Hematopoietic multipotent progenitor cell (in vitro differentiated cells): ENCODE data around the gene ANKHD1. TPM values are rescaled to one million over a fixed set of nuclear protein-coding genes. Genes with fewer than 3 reads are reported as not detected.
A peak's percentile ranks its signal among the peaks of the same experiment; 100 is the strongest.

Experiments used
- DNase-seq, 3 donors: peaks; one replicate each; pipeline ENCODE4 v3.0.0-alpha.2; 2011 to 2015; ENCODE audit warnings: low read depth in 2 of 3, low spot score in 2 of 3
- total RNA-seq: library from RNA; depleted of rRNA; stranded (reverse); fragments of >200 nt; gene quantifications from one replicate; pipeline ENCODE4 v1.2.3, GENCODE V29; 2012

The ANKHD1 gene
- total RNA-seq, 1 donor, result 97.5 TPM

DNA sequence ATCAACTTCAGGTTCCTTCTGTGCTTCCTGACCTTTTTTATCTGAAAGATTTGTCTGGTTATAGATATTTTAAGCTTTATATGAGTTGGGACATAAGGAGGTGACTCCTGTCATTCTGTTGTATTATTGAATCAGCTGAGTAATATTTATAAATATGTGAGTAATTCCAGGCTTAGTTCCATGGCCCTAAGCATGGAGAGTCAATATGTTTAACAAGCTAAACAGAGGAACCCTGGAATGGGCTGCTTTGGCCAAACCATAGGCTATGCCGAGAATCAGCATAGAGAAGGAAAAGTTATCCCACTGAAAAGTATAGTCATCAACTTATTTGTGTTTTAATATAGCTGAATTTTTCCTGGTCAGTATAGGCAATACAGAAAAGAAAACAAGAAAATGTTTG, 138.6 kb downstream of the ANKHD1 start:
- DNase-seq, result no peak

DNA sequence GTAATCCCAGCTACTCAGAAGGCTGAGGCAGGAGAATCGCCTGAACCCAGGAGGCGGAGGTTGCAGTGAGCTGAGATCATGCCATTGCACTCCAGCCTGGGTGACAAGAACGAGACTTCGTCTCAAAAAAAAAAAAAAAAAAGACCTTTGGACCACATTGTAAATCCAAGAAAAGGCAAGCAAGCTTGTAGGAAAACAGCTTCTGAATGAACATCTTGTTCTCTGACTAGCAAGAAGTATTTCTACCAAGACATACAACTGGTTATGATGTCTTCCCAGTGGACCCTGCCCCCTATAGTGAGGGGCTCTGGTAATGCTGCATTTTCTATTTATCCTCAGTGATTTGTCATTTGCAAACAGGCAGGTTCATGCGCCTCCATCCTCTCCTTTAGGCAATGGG, 141.3 kb downstream of the ANKHD1 start:
- no peak for DNase-seq

DNA sequence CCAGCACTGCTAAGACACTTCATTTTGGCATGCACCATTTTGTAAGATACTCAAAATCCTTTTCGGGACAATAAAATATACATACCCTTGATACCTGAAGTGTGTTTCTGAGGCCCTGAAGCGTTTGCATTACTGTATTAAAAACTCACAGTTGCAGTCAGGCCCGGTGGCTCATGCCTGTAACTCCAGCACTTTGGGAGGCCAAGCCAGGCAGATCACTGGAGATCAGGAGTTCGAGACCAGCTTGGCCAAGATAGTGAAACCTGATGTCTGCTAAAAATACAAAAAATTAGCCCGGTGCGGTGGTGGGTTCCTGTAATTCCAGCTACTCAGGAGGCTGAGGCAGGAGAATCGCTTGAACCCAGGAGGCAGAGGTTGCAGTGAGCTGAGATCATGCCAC, 143.4 kb downstream of the ANKHD1 start:
- no peak for DNase-seq

DNA sequence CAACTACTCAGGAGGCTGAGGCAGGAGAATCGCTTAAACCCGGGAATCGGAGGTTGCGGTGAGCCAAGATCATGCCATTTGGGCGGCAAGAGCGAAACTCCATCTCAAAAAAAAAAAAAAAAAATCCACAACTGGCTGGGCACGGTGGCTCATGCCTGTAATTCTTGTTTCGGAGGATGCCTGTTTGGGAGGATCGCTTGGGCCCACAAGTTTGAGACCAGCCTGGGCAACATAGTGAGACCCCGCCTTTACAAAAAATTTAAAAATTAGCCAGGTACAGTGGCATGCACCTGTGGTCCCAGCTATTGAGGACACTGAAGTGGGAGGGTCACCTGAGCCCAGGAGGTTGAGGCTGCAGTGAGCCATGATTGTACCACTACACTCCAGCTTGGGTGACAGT, 144.0 kb downstream of the ANKHD1 start:
- no peak for DNase-seq

DNA sequence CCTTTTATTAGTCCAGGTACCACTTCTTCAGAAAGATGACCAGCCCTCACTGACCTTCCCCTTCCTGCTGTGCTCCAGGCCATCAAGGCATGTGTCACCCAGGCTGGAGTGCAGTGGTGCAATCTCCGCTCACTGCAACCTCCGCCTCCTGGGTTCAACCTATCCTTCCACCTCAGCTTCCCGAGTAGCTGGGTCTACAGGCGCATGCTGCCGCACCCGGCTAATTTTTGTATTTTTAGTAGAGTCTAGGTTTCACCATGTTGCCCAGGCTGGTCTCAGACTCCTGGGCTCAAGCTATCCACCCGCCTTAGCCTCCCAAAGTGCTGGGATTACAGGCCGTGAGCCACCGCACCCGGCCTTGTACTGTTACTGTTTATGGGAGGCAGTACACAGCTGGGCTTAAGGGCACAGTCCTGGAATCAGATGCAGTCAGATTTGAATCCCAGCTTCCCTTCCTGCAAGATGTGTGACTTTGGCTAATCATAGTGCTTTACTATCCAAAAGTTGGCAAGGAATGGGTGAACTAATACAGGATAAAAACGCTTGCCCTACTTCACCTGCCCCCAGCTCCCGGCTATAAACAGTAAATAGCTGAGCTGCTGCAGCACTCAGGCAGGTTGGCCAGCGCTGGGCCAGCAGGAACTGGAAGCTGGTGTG, 145.3 kb downstream of the ANKHD1 start:
- no peak for DNase-seq

DNA sequence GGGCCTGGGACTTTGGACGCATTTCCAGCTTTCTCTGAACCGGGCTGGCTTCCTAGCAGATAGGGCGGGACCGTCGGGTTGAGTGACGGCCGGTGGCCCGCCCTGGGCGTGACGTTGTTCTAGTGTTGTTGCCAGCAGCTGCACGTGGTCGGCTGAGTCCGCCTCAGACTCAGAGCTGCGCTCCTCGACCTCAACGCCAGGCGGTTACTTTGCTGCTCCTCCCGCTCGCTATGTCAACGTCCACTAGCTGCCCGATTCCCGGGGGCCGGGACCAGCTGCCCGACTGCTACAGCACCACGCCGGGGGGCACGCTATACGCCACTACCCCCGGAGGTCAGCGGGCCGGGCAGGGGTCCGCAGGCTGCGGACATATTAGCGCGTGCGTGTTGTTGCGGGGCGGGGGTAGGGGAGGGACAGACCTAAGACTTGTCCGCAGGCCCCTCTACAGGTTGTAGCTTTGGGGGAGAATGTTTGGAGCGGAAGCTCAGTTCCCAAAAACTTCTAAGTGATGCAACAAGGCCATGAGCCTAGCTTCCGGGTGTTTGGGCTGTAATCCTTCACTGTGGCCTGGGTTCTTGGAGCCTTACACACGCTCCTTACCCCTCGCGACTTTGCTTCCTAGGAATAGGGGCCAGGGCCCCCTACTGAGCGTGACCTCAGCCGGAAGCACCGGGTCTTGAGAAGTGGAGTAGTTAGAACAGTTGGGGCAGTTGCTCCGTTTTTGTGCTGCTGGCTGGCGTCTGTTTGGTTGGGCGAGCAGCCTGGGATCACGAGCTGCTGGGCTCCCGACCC, 146.1 kb downstream of the ANKHD1 start, which contains the start of gene EIF4EBP3:
EIF4EBP3 (plus strand) TSS at position 155 of the 792 bp plus-strand sequence; CDS start at position 231, 76 bp downstream.
- DNase-seq, result peak; percentile 74 to 93 (median 90)

DNA sequence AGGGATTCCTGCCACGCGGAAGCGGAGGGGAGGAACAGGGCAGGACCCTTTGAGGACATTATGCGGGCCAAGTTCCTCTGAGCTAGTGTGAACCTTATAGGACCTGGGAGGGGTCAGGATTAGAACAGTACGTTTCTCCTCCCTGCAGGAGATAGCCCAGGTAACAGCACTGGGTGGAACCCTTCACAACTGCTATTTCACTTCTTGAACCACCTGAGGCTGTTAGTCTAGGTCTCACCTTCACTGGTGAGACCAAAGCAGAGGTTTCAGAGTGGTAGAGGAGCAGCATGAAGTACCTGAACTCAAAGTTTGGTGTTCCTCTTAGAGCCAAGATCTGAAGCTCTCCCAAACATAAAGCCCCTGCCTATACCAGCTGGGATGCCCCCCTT, 146.7 kb downstream of the ANKHD1 start:
- peak in 1 of 3 donors; percentile 12 for DNase-seq

DNA sequence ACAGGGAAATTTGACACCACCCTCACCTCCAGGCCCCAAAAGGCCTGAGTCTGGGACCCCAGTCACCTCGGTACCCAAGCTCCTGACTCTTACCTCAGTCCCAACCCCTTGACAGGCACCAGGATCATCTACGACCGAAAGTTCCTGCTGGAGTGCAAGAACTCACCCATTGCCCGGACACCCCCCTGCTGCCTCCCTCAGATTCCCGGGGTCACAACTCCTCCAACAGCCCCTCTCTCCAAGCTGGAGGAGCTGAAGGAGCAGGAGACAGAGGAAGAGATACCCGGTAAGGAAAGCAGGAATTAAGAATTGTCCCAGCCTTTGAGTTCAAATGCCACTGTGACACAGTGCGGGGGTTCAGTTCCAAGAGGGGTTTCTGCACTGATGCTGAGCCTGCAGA, 147.2 kb downstream of the ANKHD1 start:
- DNase-seq, result no peak

DNA sequence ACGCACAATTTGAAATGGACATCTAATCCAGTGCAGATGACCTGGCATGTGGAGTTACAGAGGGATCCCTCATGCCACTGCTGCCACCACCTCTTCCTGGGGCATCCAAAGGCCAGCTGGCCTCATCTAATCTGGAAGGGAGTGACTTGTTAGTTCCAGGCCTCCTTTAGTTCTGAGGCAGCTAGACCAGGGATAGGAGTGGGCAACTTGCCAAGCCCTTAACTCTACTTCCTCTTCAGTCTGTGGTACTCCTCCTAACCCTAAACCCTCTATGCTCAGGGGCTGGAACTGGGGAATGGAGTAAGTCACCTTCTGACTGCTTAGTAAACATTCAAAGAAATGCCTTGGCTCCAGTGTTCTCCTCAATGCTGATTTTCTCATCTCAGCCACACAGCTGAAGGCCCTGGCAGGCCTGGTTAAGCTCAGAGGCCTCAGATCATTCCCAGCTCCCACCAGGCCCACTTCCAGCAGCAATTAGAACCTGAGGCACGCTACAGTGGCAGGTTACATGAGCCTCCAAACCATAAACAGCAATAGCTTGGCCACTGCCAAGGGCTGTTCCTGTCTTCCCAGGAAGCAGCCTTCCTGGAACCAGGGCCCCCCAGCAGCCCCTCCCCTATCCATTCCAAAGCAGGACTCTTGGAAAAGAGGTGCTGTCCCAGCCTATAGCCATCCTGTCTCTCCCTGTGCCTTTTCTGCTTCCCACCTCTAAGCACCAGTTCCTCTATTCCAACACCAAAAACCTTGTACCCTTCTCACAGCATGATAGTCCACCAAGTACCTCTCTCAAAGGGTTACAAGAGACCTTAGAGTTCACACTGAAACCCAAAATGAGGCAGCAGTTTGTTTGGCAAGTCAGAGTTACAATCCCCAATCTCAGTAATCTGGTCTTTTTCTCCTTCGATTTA, 147.9 kb downstream of the ANKHD1 start:
- DNase-seq, result peak in 2 of 3 donors; percentile 45 to 66

DNA sequence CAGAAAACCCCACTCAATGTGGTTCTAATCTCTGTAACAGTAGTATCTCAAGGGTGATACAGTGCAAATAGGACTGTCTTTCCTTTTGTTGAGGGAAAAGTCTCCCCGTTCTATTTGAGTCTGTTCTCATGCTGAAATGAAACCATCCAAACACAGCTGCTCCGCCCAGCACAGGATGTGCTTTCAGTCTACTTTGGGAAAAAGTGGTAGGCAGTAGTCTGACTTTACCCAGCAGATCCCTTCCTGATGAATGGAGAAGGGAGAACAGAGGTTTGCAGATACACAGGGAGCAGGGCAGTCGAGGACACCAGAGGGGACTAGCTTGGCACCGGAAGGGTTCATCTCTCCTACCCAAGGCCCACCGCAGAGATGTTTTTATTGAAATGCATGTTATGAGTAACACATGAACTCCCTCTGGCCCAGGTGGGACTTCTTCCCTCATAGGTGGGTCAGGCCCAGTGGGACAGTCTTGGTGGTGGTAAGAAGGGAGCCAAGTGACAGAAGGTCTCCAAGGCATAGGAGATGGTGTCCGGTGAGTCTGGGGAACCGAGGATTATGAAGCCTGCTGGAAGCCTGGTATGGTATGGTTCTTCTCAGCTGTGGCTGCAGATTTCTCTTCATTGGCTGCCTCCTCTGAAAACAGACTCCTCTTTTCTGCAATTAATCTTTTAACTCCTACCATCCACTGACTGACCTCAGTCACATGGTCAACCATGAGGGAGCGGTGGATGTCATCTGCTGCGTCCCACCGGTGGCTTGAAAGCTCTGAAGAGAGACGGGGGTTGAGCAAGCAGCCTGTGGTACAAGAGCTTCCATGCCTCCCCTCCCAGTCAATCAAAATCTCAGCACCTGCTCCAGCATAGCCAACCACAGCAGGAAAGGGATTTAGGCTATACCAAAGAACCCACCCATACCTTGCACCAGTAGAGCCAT, 148.8 kb downstream of the ANKHD1 start:
- no peak for DNase-seq

DNA sequence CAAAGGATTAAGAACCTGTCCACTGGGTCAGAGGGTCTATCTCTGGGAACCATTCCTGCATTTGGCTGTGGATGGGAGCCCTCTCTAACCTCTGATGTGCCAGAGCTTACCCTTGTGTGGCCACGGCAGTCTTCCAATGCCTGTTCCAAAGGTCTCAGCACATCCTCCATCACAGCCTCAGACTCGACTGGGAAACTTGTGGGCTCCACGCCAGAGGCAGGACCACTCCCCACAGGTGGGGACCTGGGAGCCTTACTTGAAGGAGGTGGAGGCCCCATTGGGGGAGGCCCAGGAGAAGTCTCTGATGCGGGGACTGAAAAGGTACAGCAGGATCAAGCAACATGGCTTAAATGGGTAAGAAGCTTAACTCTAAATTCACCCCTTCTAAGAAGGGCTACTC, 150.2 kb downstream of the ANKHD1 start:
- DNase-seq, result no peak

DNA sequence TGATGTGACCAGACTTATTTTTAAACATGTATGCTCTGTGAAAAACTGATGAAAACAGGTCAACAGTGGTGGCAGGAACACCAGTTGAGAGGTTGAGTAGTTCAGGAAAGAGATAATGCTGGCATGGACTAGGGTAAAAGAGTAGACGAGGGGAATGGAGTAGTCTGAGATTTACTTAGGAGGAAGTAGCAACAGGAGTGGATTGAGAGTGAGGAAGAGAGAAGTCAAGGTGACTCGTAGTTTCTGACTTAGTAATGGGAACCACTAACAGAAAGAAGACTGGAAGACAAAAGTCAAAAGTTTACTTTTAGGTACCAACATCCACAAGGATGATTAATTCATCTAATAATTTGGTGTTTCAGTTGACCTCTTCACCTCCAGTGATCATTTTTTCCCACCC, 152.0 kb downstream of the ANKHD1 start:
- no peak for DNase-seq

DNA sequence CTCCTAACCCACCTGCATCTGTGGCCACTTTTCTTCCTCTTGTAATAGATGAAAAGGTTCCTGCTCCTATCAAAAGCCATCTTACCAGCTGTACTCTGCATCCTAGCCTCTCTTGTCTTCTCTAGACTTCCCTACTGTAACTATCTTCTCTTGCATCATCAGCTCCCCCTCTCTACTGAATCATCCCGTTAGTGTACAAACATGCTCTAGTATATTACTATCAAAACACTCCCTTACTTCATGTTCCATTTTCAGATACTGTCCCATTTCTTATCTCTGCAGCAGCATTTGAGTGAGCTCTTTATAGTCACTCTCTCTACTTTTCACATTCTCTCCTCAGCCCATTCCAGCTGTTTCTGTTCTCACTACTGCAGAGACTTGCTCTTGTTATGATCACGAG, 152.8 kb downstream of the ANKHD1 start:
- DNase-seq, result no peak

DNA sequence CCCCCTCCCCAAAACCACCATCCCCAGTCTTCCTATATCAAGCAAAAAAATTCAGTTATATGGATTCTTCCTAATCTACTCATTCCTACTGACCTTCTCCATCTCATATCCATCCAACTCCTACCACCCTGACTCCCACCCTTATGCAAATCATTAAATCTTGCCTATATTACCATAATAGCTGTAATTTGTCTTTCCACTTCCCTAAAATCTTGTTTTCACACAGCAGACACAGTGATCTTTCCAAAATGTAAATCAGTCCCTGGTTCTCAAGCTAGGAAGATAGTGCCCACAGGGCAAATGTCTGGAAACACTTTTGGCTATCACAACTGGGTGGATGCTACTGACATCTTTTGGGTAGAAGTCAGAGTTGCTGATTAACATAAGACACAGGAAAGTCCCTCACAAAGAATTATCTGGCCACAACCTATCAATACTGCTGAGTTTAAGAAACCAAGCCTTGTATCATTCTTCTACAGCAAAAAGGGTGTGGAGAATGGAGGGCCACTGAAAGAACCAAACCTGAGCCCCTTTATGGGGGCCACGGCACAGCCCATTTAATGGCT, 154.2 kb downstream of the ANKHD1 start:
- DNase-seq, result no peak

DNA sequence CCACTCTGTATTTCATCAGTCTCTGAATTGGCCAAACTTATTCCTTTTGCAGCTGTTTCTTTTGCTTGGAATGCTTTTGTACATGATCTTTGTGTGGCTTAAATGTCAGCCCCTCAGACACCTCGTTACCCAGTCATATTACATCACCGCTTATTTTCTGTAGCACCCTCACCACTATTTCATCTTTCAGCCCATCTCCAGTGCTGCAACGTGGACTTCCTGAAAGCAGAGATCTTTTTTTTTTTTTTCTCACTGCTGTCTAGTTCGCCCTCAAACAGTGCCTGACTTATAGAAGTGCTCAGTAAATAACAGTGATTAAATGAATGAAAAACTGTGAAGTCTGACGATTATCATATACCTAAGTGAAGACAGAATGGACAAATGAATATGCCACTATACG, 154.8 kb downstream of the ANKHD1 start:
- DNase-seq, result peak in 1 of 3 donors; percentile 42

DNA sequence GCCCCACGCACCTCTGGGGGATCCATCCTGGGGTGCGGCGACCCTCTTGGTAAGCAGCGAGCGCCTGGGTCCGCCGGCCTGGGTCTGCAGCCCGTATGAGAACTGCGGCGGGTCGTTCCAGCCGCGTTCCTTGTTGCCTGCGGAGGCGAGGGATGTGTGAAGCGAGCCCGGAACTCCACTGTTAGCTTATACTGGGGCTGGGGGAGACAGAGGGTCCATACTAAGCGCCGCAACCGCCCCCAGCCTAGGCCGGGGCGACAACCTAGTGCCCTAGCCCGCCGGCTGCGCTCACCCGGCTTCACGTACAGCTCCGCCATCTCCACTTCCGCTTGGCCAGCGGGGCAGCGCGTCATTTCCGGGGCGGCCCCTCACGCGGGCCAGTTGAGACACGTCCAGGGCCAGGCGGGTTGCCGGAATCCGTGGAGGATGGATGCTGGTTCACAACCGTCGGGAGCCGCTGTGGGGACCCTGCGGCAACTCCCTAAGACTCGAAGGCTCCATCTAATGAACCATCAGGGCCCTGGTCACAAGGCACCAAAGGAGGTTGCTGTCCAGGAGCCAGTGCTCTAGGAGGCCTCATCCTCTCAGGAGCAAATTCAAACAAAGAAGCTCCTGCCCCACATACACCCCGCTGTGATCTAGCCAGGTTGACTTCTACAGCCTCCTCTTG, 155.6 kb downstream of the ANKHD1 start, which contains the start of gene SRA1:
SRA1 (minus strand) TSS at position 338 of the 670 bp plus-strand sequence; CDS start at position 317, 21 bp downstream.
- peak; percentile 59 to 86 (median 85) for DNase-seq

DNA sequence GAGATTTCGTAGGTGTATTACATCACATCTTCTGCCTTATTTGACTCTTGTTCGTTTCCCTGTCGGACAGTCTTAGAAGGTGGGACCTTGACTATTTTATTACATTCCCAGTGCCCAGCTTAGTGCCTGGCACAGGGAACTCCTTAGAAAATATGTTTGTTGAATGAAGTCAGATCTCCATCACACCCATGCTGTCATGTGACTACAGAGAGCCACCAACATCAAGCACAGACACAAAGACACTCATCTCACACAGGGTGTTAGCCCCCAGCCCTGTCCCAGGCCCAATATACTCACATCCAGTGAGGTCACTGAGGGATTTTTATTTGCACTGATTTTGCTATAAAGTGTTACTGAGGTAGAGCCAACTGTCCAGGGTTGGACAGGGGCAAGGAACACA, 156.3 kb downstream of the ANKHD1 start:
- no peak for DNase-seq

DNA sequence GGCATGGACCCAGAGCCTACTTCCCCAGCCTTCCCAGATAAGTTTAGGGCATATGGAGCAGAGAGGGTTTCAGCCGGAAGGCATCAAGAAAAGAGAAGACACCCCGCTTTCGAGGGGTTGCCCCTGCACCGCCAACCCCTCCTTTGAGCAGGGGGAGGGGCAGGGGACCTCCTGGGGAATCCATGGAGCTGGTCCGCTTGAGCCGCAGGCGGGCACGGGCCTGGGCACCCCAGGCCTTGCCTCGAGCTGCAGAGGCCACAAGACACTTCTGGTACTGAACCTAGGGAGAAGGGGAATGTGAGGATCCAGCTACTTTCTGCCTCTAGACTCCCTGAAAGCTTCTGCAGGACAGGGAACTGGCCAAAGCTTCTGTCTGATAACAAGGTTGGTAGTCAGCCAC, 156.9 kb downstream of the ANKHD1 start:
- DNase-seq, result no peak

DNA sequence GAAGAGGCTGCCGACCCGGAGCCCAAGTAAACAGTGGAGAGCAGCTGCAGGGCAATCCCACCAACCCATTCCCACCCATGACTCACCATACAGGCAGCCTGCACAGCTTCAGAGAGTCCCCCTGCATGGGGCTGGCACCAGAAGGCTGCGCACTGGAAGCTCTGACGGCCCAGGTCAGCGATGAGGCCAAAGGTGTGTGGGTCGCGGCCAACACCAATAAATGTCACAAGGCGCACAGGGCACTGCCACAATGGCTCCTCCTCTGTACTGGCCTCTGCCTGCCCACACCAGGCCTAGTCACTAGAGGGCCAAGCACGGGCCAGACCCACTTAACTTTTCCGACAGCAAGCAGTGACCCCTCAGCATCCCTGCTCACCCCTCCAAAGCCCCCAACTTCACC, 158.6 kb downstream of the ANKHD1 start:
- no peak for DNase-seq
